BE2C (cell line): Measurements from ENCODE around the gene SCAI.
"Not testable (repeated sequence)": the region's sequence is repeated elsewhere in the genome, so short reads cannot be mapped to it uniquely, and the experiment has no call there.

ENCODE experiments used
- DNase-seq: peaks from one replicate; pipeline ENCODE4 v3.0.0-alpha.2; 2020
- H3K27me3 ChIP-seq: fragments of 250-450 bp; sonication (Bioruptor Pico); 2 replicates; pipeline ENCODE4 v1.5.1; 2020; ENCODE audit warnings: mild to moderate bottlenecking
- H3K36me3 ChIP-seq: fragments of 250-450 bp; sonication (Bioruptor Pico); 2 replicates; pipeline ENCODE4 v1.5.1; 2020; ENCODE audit warnings: mild to moderate bottlenecking
- H3K4me1 ChIP-seq: fragments of 250-450 bp; sonication (Bioruptor Pico); 2 replicates; pipeline ENCODE4 v1.5.1; 2020
- H3K4me3 ChIP-seq: 2 replicates; pipeline ENCODE4 v1.5.1; 2011; ENCODE audit warnings: low read depth, low read length
- H3K9me3 ChIP-seq: fragments of 250-450 bp; sonication (Bioruptor Pico); 2 replicates; pipeline ENCODE4 v1.5.1; 2020
- CTCF ChIP-seq: IDR thresholded peaks from 2 replicates; pipeline ENCODE4 v1.5.1; 2012; ENCODE audit warnings: mild to moderate bottlenecking, low read depth, low read length

Gene SCAI

GRCh38 chr9:125028041-125028440 lies 115.3 kb downstream of the SCAI start:
- no peak for TF ChIP-seq CTCF
- DNase-seq, result no peak
- H3K4me1 ChIP-seq, result no peaks in the 10 kb centered on the region
- no peaks in the 10 kb centered on the region for H3K9me3 ChIP-seq
- no peaks in the 10 kb centered on the region for H3K27me3 ChIP-seq
- H3K36me3 ChIP-seq, result peaks cover 7% of the 10 kb centered on the region; the same call in 1 of the 2 replicates
- H3K4me3 ChIP-seq, result no peak overlapping the region

- TF ChIP-seq CTCF, result no peak
- H3K9me3 ChIP-seq, result no peaks in the 10 kb centered on the region
- no peak for DNase-seq
- H3K36me3 ChIP-seq, result peaks cover 7% of the 10 kb centered on the region; the same call in 1 of the 2 replicates
- H3K4me1 ChIP-seq, result no peaks in the 10 kb centered on the region
- no peaks in the 10 kb centered on the region for H3K27me3 ChIP-seq
- H3K4me3 ChIP-seq, result no peak overlapping the region
Observed at GRCh38 chr9:125024917-125025316, 118.4 kb downstream of the SCAI start.

- Histone ChIP-seq H3K36me3 (peaks cover 10% of the 10 kb centered on the region; the same call in 1 of the 2 replicates), H3K27me3 (no peaks in the 10 kb centered on the region), H3K4me3 (no peak overlapping the region), H3K9me3 (no peaks in the 10 kb centered on the region), H3K4me1 (no peaks in the 10 kb centered on the region)
- no peak for TF ChIP-seq CTCF
- DNase-seq, result no peak
Observed at GRCh38 chr9:125021069-125021468, 122.3 kb downstream of the SCAI start.

GRCh38 chr9:125015655-125016054 lies 127.7 kb downstream of the SCAI start:
- not testable (repeated sequence) for H3K4me3 ChIP-seq, DNase-seq, H3K4me1 ChIP-seq, H3K9me3 ChIP-seq, H3K27me3 ChIP-seq, H3K36me3 ChIP-seq

GRCh38 chr9:125012013-125012412 lies 131.3 kb downstream of the SCAI start:
- H3K4me3 ChIP-seq, H3K27me3 ChIP-seq, DNase-seq, H3K4me1 ChIP-seq, H3K9me3 ChIP-seq, H3K36me3 ChIP-seq: not testable (repeated sequence)

DNA sequence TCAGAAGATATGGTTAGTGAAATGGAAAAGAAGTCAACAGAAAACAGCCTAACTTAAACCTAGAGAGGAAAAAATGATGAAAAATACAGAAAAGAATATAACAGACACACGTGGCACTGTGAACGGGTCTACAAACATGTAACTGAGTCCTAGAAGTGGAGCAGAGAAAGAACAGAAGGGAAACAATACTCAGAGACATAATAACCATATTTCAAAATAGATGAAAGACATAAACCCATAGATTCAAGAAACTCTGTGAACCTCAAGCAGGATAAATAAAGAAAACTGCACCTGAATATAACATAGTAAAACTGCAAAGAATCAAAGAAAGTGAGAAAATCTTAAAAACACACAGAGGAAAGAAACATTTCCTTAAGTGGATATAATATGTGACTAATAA lies 134.7 kb downstream of the SCAI start:
- H3K9me3 ChIP-seq, result no peaks in the 10 kb centered on the region
- H3K36me3 ChIP-seq, result no peaks in the 10 kb centered on the region
- H3K4me1 ChIP-seq, result no peaks in the 10 kb centered on the region
- no peak for DNase-seq
- no peak overlapping the region for H3K4me3 ChIP-seq
- TF ChIP-seq CTCF, result no peak
- no peaks in the 10 kb centered on the region for H3K27me3 ChIP-seq

DNA sequence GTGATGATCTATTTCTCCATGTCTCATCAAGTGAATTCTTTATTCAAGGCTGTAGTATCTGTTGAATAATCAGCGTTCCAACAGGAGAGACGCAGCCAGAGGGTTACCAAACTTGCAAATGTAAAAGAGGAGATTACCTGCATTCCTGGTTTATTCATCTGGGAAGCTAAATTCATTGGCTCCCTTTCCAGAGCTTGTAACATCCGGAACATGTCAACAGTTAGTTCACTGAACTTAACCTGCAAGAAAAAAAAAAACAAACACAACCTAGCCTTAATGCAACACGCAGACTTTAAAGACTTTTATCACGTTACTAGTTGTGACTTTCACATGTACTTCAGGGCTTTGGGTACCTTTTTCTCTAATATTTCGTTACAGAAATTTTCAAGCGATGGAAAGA lies 140.0 kb downstream of the SCAI start:
- H3K4me1 ChIP-seq, result no peaks in the 10 kb centered on the region
- H3K9me3 ChIP-seq, result no peaks in the 10 kb centered on the region
- no peak for TF ChIP-seq CTCF
- H3K36me3 ChIP-seq, result no peaks in the 10 kb centered on the region; the same call in 1 of the 2 replicates
- no peaks in the 10 kb centered on the region for H3K27me3 ChIP-seq
- DNase-seq, result no peak
- no peak overlapping the region for H3K4me3 ChIP-seq
